SJSA1 (cell line): ENCODE data around the gene GRAMD1B. TPM values are rescaled to one million over a fixed set of nuclear protein-coding genes. Genes with fewer than 3 reads are reported as not detected.

ENCODE experiments used
- DNase-seq, 2 experiments: peaks; one replicate each; pipeline ENCODE4 v3.0.0-alpha.2; 2015 to 2020; ENCODE audit warnings: low spot score in 2 of 2, low read depth in 1 of 2
- H3K27ac ChIP-seq: fragments of 250-450 bp; sonication (Bioruptor Pico); 2 replicates; pipeline ENCODE4 v1.5.1; 2020; ENCODE audit warnings: mild to moderate bottlenecking, moderate library complexity
- H3K27me3 ChIP-seq: fragments of 250-450 bp; sonication (Bioruptor Pico); replicated peaks from 2 replicates; pipeline ENCODE4 v1.5.1; 2020; ENCODE audit warnings: mild to moderate bottlenecking, moderate library complexity
- H3K36me3 ChIP-seq: fragments of 250-450 bp; sonication (Bioruptor Pico); 2 replicates; pipeline ENCODE4 v1.5.1; 2020; ENCODE audit warnings: mild to moderate bottlenecking
- H3K4me1 ChIP-seq: fragments of 250-450 bp; sonication (Bioruptor Pico); replicated peaks from 2 replicates; pipeline ENCODE4 v1.6.1; 2021; ENCODE audit warnings: mild to moderate bottlenecking
- H3K4me3 ChIP-seq: fragments of 250-450 bp; sonication (Bioruptor Pico); 2 replicates; pipeline ENCODE4 v1.5.1; 2020; ENCODE audit warnings: mild to moderate bottlenecking
- H3K9me3 ChIP-seq: fragments of 250-450 bp; sonication (Bioruptor Pico); replicated peaks from 2 replicates; pipeline ENCODE4 v1.5.1; 2020; ENCODE audit warnings: mild to moderate bottlenecking
- total RNA-seq: library from RNA; depleted of rRNA; stranded (reverse); fragments of >200 nt; shearing (Covaris generic); gene quantifications from 2 replicates; pipeline ENCODE4 v1.2.3, GENCODE V29; 2014

GRAMD1B gene
- total RNA-seq, 1 experiment from 2014 or later = 6.8 TPM

- DNase-seq = no peak
Observed at GRCh38 chr11:123481640-123482039, 51.6 kb downstream of the GRAMD1B start.

GRCh38 chr11:123482218-123482617 lies 52.1 kb downstream of the GRAMD1B start:
- Histone ChIP-seq H3K36me3 (no peaks in the 10 kb centered on the region), H3K27me3 (no peaks in the 10 kb centered on the region), H3K9me3 (no peaks in the 10 kb centered on the region), H3K4me3 (no peak overlapping the region), H3K4me1 (no peaks in the 10 kb centered on the region), H3K27ac (no peak overlapping the region)
- no peak for DNase-seq

More at GRCh38 chr11:123481640-123482039, 51.6 kb downstream of the GRAMD1B start:
- Histone ChIP-seq H3K4me1 (no peaks in the 10 kb centered on the region), H3K36me3 (no peaks in the 10 kb centered on the region), H3K9me3 (no peaks in the 10 kb centered on the region), H3K4me3 (no peak overlapping the region), H3K27ac (no peak overlapping the region), H3K27me3 (no peaks in the 10 kb centered on the region)

GRCh38 chr11:123483058-123483457 lies 53.0 kb downstream of the GRAMD1B start:
- no peaks in the 10 kb centered on the region for H3K4me1 ChIP-seq
- no peak overlapping the region for H3K27ac ChIP-seq
- no peaks in the 10 kb centered on the region for H3K9me3 ChIP-seq
- H3K4me3 ChIP-seq = no peak overlapping the region
- no peaks in the 10 kb centered on the region for H3K27me3 ChIP-seq
- DNase-seq = no peak
- H3K36me3 ChIP-seq = no peaks in the 10 kb centered on the region

- H3K4me1 ChIP-seq = no peaks in the 10 kb centered on the region
- H3K36me3 ChIP-seq = no peaks in the 10 kb centered on the region
- no peak for DNase-seq
- H3K4me3 ChIP-seq = no peak overlapping the region
- no peaks in the 10 kb centered on the region for H3K9me3 ChIP-seq
- H3K27me3 ChIP-seq = no peaks in the 10 kb centered on the region
- no peak overlapping the region for H3K27ac ChIP-seq
Observed at GRCh38 chr11:123483466-123483865, 53.4 kb downstream of the GRAMD1B start.

- no peaks in the 10 kb centered on the region for H3K36me3 ChIP-seq
- H3K4me3 ChIP-seq = no peak overlapping the region
- H3K27ac ChIP-seq = no peak overlapping the region
- H3K9me3 ChIP-seq = no peaks in the 10 kb centered on the region
- DNase-seq = no peak
- no peaks in the 10 kb centered on the region for H3K4me1 ChIP-seq
- H3K27me3 ChIP-seq = no peaks in the 10 kb centered on the region
Observed at GRCh38 chr11:123484448-123484847, 54.4 kb downstream of the GRAMD1B start.

GRCh38 chr11:123487157-123487744 lies 57.2 kb downstream of the GRAMD1B start:
- Histone ChIP-seq H3K9me3 (no peaks in the 10 kb centered on the region), H3K4me1 (no peaks in the 10 kb centered on the region), H3K4me3 (no peak overlapping the region), H3K27me3 (no peaks in the 10 kb centered on the region), H3K36me3 (no peaks in the 10 kb centered on the region), H3K27ac (no peak overlapping the region)
- no peak for DNase-seq

GRCh38 chr11:123490527-123490926 lies 60.5 kb downstream of the GRAMD1B start:
- H3K36me3 ChIP-seq = no peaks in the 10 kb centered on the region
- no peaks in the 10 kb centered on the region for H3K4me1 ChIP-seq
- DNase-seq = no peak
- no peaks in the 10 kb centered on the region for H3K27me3 ChIP-seq
- H3K27ac ChIP-seq = no peak overlapping the region
- no peak overlapping the region for H3K4me3 ChIP-seq
- H3K9me3 ChIP-seq = no peaks in the 10 kb centered on the region

GRCh38 chr11:123491241-123491640 lies 61.2 kb downstream of the GRAMD1B start:
- DNase-seq = no peak
- no peak overlapping the region for H3K4me3 ChIP-seq
- no peaks in the 10 kb centered on the region for H3K36me3 ChIP-seq
- no peak overlapping the region for H3K27ac ChIP-seq
- no peaks in the 10 kb centered on the region for H3K27me3 ChIP-seq
- H3K9me3 ChIP-seq = no peaks in the 10 kb centered on the region
- no peaks in the 10 kb centered on the region for H3K4me1 ChIP-seq

- H3K27ac ChIP-seq = no peak overlapping the region
- no peaks in the 10 kb centered on the region for H3K36me3 ChIP-seq
- H3K4me1 ChIP-seq = no peaks in the 10 kb centered on the region
- no peak for DNase-seq
- H3K9me3 ChIP-seq = no peaks in the 10 kb centered on the region
- H3K4me3 ChIP-seq = no peak overlapping the region
- no peaks in the 10 kb centered on the region for H3K27me3 ChIP-seq
Observed at GRCh38 chr11:123493349-123494063, 63.4 kb downstream of the GRAMD1B start.

GRCh38 chr11:123494195-123495050 lies 64.4 kb downstream of the GRAMD1B start:
- H3K27me3 ChIP-seq = no peaks in the 10 kb centered on the region
- no peaks in the 10 kb centered on the region for H3K9me3 ChIP-seq
- no peaks in the 10 kb centered on the region for H3K36me3 ChIP-seq
- H3K4me3 ChIP-seq = no peak overlapping the region
- no peaks in the 10 kb centered on the region for H3K4me1 ChIP-seq
- DNase-seq = no peak
- H3K27ac ChIP-seq = no peak overlapping the region

- no peak for DNase-seq
- H3K27me3 ChIP-seq = no peaks in the 10 kb centered on the region
- no peaks in the 10 kb centered on the region for H3K4me1 ChIP-seq
- H3K27ac ChIP-seq = no peak overlapping the region
- no peaks in the 10 kb centered on the region for H3K9me3 ChIP-seq
- no peaks in the 10 kb centered on the region for H3K36me3 ChIP-seq
- no peak overlapping the region for H3K4me3 ChIP-seq
Observed at GRCh38 chr11:123504401-123504800, 74.3 kb downstream of the GRAMD1B start.

GRCh38 chr11:123505546-123506299 lies 75.7 kb downstream of the GRAMD1B start:
- H3K27me3 ChIP-seq = no peaks in the 10 kb centered on the region
- no peaks in the 10 kb centered on the region for H3K36me3 ChIP-seq
- H3K4me3 ChIP-seq = no peak overlapping the region
- no peak overlapping the region for H3K27ac ChIP-seq
- DNase-seq = no peak
- H3K9me3 ChIP-seq = no peaks in the 10 kb centered on the region
- H3K4me1 ChIP-seq = no peaks in the 10 kb centered on the region; the same call in 1 of the 2 replicates

GRCh38 chr11:123507043-123507442 lies 77.0 kb downstream of the GRAMD1B start:
- Histone ChIP-seq H3K36me3 (no peaks in the 10 kb centered on the region), H3K4me3 (no peak overlapping the region), H3K4me1 (peaks cover 7% of the 10 kb centered on the region), H3K27ac (no peak overlapping the region), H3K9me3 (no peaks in the 10 kb centered on the region), H3K27me3 (no peaks in the 10 kb centered on the region)
- no peak for DNase-seq
